HG02884 (cell line): ENCODE results near the gene KIRREL3.
"Not testable (repeated sequence)": the region's sequence is repeated elsewhere in the genome, so short reads cannot be mapped to it uniquely, and the experiment has no call there.

ENCODE experiments used
- ATAC-seq: cut with Tn5 transposase; IDR thresholded peaks from one replicate; pipeline ENCODE4 v1.9.1; 2021; ENCODE audit warnings: mild to moderate bottlenecking, moderate library complexity; ENCODE audit not compliant: unreplicated experiment

KIRREL3 gene

DNA sequence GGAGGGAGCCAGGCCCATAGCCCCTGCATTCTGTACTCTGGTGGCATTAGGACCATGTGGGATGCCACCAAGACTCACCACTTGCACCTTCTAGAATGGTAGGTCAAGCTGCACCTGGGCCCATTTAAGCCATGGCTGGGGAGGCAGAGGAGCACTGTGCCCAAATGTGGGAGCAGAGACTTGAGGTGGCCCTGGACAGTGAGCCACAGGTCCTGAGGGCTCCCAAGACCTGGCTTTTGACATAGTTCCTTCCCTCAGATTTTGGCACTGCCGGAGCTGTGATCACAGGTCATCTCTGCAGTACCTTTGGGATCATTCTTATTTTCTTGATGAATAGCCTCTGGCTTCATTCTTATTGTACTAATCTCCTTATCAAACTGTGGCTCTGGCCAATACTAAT lies 601.8 kb downstream of the KIRREL3 start:
- no peak for ATAC-seq

GRCh38 chr11:126398296-126398695 lies 602.3 kb downstream of the KIRREL3 start:
- ATAC-seq, result no peak

DNA sequence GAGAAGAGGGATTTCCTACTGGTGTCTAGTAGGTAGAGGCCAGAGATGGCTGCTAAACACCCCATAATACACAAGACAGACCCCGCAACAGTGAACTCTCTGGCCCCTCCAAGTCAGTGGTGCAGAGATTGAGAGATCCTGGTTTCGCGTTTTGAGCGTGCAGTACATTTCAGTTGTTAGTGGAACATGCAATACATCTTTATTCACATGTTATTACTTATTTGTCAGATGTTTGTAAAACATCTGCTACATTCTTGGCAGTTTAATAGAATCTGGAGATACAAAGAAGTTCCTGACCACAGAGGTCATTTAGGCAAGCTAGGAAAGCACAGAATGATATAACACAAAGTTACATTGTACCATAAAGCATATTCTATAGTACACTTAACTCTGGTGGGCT lies 603.6 kb downstream of the KIRREL3 start:
- ATAC-seq, result no peak

DNA sequence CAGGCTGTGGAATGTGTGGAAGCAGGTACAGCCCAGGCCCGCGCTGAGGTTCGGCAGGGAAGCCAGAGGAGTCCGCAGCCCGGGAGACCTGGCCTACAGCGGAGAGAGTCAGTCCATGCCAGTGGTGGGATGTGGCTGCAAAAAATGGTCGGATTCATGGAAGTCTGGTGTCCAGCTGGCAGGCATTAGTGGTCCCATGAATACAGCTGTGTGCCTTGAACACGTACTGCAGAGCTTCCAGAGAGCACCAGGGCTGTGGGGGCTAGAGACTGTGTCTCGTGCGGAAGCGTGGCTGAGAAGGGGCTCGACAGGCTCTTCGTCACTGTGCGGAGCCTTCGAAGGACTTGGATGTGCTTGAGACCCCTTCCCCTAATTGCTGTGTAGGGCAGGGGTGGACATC lies 604.3 kb downstream of the KIRREL3 start:
- ATAC-seq, result not testable (repeated sequence)

- ATAC-seq, result not testable (repeated sequence)
Measured at GRCh38 chr11:126395784-126396183, 604.8 kb downstream of the KIRREL3 start.

DNA sequence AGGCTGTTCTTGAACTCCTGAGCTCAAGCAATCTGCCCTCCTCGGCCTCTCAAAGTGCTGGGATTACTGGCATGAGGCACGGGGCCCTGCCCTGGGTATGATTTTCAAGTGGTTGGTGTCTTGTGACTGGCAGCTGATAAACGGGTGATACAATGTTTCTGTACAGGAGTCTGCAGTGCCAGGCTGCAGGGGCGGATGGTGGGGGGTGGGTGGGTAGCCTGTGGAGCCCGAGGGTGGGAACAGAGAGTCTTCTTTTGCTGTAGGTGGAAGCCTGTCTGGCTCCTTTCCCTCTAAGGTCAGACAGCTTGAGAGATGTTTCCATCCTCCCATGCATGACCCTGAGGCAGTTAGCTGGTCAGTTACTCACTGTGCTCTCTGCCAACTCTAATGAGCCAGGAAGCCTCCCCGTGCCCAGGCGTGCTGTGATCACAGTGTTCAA lies 605.9 kb downstream of the KIRREL3 start:
- ATAC-seq, result not testable (repeated sequence)

GRCh38 chr11:126394036-126394435 lies 606.5 kb downstream of the KIRREL3 start:
- no peak for ATAC-seq

DNA sequence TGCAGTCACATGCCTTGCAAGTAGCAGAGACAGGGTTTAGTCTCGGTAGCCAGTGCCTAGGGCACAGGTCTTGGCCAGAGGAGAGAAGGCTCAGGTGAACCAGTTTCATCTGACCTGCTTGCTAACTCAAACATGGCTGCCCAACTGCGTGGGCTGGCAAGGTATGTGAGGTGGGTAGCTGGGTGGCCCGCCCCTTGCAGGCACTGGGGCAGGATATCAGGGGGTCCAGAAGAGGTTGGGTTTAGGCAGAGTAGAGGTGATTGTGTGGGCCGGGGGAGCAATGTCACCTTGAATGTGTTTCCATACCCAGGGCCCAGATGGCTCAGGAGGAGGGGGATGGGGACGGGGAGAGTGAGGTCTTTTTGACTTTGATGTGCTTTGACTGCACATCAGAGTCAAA lies 607.4 kb downstream of the KIRREL3 start:
- ATAC-seq, result no peak

DNA sequence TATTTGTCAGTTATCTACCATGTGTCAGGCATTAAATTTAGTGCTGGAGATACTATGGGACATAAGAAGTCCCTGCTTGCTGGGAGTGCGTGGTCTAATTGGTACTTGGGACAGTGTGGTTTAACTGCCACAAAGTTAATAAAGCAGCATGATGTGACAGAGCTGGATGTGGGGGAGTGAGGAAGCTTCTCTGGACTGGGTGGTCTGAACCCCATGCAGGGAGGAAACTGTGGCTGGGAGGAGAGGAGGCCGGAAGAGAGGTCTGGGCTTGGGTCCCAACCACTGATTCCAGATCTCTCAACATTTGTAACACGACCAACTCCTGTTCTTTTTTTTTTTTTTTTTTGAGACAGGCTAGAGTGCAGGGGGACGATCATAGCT lies 607.9 kb downstream of the KIRREL3 start:
- peak; percentile 6 for ATAC-seq

DNA sequence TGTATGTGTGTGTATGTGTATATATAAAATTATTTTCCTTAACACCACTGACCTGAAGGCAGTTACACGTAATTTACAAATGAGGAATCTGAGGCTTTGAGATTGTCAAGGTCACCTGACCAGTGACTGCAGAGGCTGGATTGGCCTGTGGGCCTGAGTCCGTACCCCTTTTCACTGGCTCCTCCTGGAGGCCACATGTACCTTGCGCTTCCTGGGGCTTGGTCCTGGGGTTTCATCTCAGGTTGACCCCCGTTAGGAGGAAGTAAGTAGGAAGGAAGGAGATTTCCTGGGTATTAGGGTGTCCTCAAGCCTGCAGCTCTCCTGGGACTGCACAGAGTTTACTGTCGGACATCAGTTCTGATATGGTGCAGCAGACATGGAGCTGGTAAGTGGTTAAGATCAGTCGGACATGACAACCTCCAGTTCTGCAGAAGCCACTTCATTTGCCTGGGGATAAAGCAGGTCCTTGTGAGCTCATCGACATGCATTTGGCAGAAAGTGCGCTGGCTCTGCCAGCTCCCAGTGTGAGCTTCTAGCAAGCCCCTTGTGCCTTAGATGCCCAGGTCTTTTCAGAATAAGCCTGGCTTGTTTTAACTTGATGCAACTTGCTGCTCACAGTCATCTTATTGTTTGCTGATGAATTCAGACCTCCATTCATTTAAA lies 608.5 kb downstream of the KIRREL3 start:
- peak; percentile 50 for ATAC-seq

DNA sequence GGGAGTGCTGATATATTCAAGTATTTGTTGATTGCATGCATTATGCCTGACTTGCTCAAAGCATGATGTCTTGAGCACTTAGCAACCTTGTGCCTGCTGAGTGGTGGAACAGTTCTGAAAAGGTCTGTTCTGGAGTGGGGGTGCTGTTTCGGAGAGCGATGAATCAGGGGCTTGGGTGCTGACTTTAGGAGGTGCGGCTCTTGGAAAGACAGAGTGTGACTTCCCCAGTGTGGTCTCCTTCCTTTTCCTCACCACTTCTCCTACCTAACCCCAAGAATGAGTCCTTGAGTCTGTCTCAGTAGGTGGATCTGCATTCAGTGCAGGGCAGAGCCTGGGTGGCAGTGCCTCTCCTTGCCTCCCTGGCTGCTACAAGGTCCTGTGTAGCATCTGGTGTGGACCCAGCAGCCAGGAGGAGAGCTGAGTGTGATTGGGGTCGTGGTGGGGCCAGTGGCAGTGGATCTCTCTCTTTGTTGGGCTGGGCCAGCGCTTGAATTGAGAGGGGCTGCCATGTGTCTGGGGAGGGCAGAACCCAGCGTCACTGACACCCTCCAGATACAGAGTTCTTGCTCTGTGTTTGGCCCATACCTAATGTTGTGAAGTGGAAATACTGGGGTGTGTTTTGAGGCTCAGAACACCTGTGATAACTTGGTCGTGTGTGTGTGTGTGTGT lies 609.1 kb downstream of the KIRREL3 start:
- ATAC-seq, result no peak

DNA sequence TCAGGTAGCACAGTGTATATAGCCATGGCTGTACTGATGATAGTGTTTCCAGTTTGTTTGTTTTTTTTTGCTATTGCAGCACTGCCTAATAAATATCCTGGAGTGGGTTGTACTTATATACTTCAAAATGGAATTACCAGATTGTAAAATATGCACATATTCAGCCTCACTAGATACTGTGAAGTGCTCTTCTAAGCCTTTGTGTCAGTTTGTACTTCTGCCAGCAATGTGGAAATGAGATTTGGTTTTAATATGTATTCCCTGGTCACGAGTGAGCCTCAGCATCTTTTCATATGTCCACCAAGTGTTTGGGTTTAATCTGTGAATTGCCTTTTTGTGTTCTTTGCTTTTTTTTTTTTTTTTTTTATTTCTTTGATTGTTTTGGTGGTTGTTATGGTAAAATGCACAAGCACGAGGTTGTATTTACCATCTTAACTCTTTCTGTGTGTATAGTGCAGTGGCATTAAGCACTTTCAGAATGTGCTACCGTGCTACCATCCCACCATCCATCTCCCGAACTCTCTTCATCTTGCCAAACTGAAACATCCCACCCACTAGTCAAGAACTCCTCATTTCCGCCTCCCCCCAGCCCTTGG lies 610.2 kb downstream of the KIRREL3 start:
- no peak for ATAC-seq

- no peak for ATAC-seq
Measured at GRCh38 chr11:126387857-126388256, 612.7 kb downstream of the KIRREL3 start.

DNA sequence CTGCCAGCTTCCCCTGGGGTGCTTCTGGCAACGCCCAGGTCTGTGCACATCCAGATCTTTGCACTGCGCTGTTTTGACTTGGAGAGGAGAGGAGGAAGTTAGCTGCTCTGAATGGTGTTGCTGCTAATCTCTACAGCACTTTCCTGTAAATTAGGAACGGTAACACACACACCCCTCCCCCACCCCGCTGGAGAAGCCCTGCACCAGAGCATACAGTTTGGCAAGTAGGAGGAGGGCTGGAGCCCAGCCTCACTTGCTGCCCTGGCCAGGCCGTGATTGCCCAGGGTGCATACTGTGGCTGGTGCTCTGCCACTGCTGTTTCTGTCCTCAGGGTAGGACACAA lies 613.9 kb downstream of the KIRREL3 start:
- ATAC-seq, result not testable (repeated sequence)

DNA sequence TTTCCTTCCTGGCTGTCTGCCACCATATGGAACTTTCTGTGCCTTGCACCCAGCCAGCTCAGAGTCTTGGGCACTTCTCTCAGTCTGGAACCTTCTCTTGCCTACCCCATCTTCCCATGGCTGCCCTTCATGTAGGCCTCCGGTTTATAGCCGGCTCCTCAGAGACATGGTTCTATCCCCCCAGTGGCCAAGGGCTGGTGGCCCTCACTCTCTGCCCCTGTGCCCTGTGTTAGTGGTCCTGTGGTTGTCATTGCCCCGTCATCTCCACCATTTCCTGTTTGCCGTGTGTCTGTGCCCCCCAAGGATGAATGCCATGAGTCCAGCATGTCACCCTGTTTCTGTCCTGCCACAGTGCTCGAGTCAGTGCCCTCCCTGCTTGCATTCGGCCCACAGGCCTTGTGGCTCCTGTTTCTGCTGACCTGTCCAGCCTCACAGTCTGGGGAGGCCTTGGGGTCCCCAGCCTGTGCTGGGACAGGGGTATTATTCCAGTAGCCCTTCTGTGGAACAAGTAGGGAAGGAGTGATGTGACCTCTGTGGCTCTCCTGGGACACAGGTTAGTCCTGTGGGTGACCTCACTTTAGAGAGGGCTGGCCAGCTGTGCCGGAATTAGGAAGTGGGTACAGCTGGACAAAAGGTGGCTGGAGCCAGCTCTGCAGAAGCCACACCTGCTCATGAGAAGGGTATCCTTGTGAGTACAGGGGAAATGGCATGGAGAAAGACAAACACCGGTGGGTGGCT lies 614.4 kb downstream of the KIRREL3 start:
- ATAC-seq, result no peak

GRCh38 chr11:126384449-126385070 lies 616.0 kb downstream of the KIRREL3 start:
- ATAC-seq, result no peak

- no peak for ATAC-seq
Measured at GRCh38 chr11:126383339-126384335, 616.9 kb downstream of the KIRREL3 start.

DNA sequence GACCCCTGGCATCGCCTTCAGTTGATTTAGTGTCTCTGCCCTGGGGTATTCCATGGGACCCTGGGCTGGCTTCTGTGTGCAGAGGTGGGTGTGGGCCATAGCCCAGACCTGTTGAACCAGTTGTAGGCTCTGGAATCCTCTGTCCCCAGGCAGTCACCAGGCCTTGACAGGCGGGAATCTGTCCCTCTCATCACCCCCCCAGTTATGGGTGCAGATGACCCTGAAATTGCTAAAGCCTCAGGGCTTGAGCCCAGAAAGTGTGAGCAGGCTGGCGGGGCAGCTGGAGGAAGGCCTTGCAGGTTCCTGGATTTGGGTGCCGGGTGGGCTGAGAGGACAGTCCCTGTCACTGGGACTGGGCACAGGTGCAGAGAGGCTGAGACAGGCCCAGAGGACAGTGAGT lies 617.9 kb downstream of the KIRREL3 start:
- ATAC-seq, result not testable (repeated sequence)

DNA sequence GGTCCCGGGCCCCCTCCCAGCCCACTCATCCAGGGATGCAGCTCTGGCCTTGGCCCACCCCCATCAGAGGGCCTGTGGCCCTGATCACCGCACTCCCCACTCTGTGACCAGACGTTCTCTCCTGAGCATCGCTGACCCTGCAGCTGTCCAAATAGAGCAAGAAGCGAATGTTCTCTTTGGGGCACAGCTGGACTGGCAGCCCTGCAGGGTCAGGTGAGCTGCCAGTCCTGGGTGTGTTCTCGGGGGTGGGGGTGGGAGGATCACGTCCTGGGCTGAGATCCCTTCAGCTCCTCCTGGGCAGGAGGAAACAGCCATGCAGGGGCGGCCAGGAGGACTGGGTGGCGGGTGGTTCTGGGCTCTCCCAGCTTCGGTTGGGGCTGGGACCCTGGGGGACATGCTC lies 618.6 kb downstream of the KIRREL3 start:
- not testable (repeated sequence) for ATAC-seq

GRCh38 chr11:126380909-126381308 lies 619.7 kb downstream of the KIRREL3 start:
- ATAC-seq, result no peak
